Activated CD8-positive, alpha-beta memory T cell treated with anti-CD3 and anti-CD28 coated beads, Interleukin-2, amount 50 U/mL, for 48 hours (primary cell): Measurements from ENCODE around the gene FAM184A.
"Not testable (repeated sequence)": the region's sequence is repeated elsewhere in the genome, so short reads cannot be mapped to it uniquely, and the experiment has no call there.

Experiments
- DNase-seq: peaks from one replicate; pipeline ENCODE4 v3.0.0-alpha.2; 2020

The FAM184A gene

GRCh38 chr6:119097815-119098361 lies 19.4 kb upstream of the FAM184A start:
- DNase-seq: not testable (repeated sequence)

- DNase-seq: no peak
These were observed 18.5 kb upstream of the FAM184A start for GRCh38 chr6:119096721-119097565.

- DNase-seq: no peak
These were observed 11.8 kb upstream of the FAM184A start for GRCh38 chr6:119090256-119090655.

GRCh38 chr6:119084784-119085183 lies 6.3 kb upstream of the FAM184A start:
- no peak for DNase-seq

GRCh38 chr6:119083007-119083406 lies 4.5 kb upstream of the FAM184A start:
- DNase-seq: no peak

- DNase-seq: no peak
These were observed 882 bp upstream of the FAM184A start for GRCh38 chr6:119079283-119079809.

- peak; percentile 77 for DNase-seq
These were observed 655 bp downstream of the FAM184A start for GRCh38 chr6:119077643-119078375.

- DNase-seq: no peak
These were observed 1.1 kb downstream of the FAM184A start for GRCh38 chr6:119077391-119077642.

GRCh38 chr6:119076576-119077390 lies 1.7 kb downstream of the FAM184A start:
- no peak for DNase-seq

- no peak for DNase-seq
These were observed 2.3 kb downstream of the FAM184A start for GRCh38 chr6:119076173-119076572.

- DNase-seq: no peak
These were observed 3.1 kb downstream of the FAM184A start for GRCh38 chr6:119075200-119075981.

- DNase-seq: no peak
These were observed 5.0 kb downstream of the FAM184A start for GRCh38 chr6:119073307-119074051.

GRCh38 chr6:119071576-119071975 lies 6.9 kb downstream of the FAM184A start:
- DNase-seq: no peak

- DNase-seq: no peak
These were observed 11.4 kb downstream of the FAM184A start for GRCh38 chr6:119067091-119067490.

GRCh38 chr6:119066517-119066916 lies 11.9 kb downstream of the FAM184A start:
- no peak for DNase-seq

GRCh38 chr6:119065955-119066354 lies 12.5 kb downstream of the FAM184A start:
- no peak for DNase-seq

GRCh38 chr6:119065382-119065781 lies 13.1 kb downstream of the FAM184A start:
- no peak for DNase-seq

- no peak for DNase-seq
These were observed 15.0 kb downstream of the FAM184A start for GRCh38 chr6:119063491-119063890.

GRCh38 chr6:119061215-119061614 lies 17.2 kb downstream of the FAM184A start:
- DNase-seq: no peak

GRCh38 chr6:119060255-119060907 lies 18.1 kb downstream of the FAM184A start:
- DNase-seq: no peak

- DNase-seq: no peak
These were observed 23.4 kb downstream of the FAM184A start for GRCh38 chr6:119055069-119055468.
